Ishikawa (cell line): Measurements from ENCODE around the gene LRRC47.
A peak's percentile ranks its signal among the peaks of the same experiment; 100 is the strongest.

Experiments
- CEBPB ChIP-seq: IDR thresholded peaks from 2 replicates; pipeline ENCODE4 v1.6.1; 2012
- CREB1 ChIP-seq: IDR thresholded peaks from 2 replicates; pipeline ENCODE4 v1.6.1; 2012; ENCODE audit warnings: low read depth
- EGR1 ChIP-seq: IDR thresholded peaks from 2 replicates; pipeline ENCODE4 v1.6.1; 2012
- EP300 ChIP-seq: IDR thresholded peaks from 2 replicates; pipeline ENCODE4 v1.6.1; 2012; ENCODE audit warnings: borderline replicate concordance
- FOXM1 ChIP-seq: IDR thresholded peaks from 2 replicates; pipeline ENCODE4 v1.6.1; 2012; ENCODE audit warnings: low read depth, borderline replicate concordance
- MAX ChIP-seq: IDR thresholded peaks from 2 replicates; pipeline ENCODE4 v1.6.1; 2012
- NFIC ChIP-seq: IDR thresholded peaks from 2 replicates; pipeline ENCODE4 v1.6.1; 2012
- RAD21 ChIP-seq: IDR thresholded peaks from 2 replicates; pipeline ENCODE4 v1.6.1; 2012; ENCODE audit warnings: low read depth
- TAF1 ChIP-seq: IDR thresholded peaks from 2 replicates; pipeline ENCODE4 v1.6.1; 2012; ENCODE audit warnings: low read depth, mild to moderate bottlenecking
- TCF12 ChIP-seq: IDR thresholded peaks from 2 replicates; pipeline ENCODE4 v1.6.1; 2012; ENCODE audit warnings: low read depth
- TEAD4 ChIP-seq: IDR thresholded peaks from 2 replicates; pipeline ENCODE4 v1.6.1; 2012
- YY1 ChIP-seq: IDR thresholded peaks from 2 replicates; pipeline ENCODE4 v1.6.1; 2012; ENCODE audit warnings: low read depth
- ZBTB7A ChIP-seq: IDR thresholded peaks from 2 replicates; pipeline ENCODE4 v1.6.1; 2012; ENCODE audit warnings: low read depth
- TF ChIP-seq, protein P1 (sequence below): IDR thresholded peaks from 2 replicates; pipeline ENCODE4 v1.6.1; 2012; ENCODE audit warnings: low read depth, mild to moderate bottlenecking
- TF ChIP-seq, protein P2 (sequence below): IDR thresholded peaks from 2 replicates; pipeline ENCODE4 v1.6.1; 2012

LRRC47 gene

GRCh38 chr1:3746830-3747521, 49.3 kb downstream of the LRRC47 start:
- no peak for TF ChIP-seq EP300
- TF ChIP-seq, protein P1, sequence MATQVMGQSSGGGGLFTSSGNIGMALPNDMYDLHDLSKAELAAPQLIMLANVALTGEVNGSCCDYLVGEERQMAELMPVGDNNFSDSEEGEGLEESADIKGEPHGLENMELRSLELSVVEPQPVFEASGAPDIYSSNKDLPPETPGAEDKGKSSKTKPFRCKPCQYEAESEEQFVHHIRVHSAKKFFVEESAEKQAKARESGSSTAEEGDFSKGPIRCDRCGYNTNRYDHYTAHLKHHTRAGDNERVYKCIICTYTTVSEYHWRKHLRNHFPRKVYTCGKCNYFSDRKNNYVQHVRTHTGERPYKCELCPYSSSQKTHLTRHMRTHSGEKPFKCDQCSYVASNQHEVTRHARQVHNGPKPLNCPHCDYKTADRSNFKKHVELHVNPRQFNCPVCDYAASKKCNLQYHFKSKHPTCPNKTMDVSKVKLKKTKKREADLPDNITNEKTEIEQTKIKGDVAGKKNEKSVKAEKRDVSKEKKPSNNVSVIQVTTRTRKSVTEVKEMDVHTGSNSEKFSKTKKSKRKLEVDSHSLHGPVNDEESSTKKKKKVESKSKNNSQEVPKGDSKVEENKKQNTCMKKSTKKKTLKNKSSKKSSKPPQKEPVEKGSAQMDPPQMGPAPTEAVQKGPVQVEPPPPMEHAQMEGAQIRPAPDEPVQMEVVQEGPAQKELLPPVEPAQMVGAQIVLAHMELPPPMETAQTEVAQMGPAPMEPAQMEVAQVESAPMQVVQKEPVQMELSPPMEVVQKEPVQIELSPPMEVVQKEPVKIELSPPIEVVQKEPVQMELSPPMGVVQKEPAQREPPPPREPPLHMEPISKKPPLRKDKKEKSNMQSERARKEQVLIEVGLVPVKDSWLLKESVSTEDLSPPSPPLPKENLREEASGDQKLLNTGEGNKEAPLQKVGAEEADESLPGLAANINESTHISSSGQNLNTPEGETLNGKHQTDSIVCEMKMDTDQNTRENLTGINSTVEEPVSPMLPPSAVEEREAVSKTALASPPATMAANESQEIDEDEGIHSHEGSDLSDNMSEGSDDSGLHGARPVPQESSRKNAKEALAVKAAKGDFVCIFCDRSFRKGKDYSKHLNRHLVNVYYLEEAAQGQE: no peak
- peak; percentile 43; the same call in 1 of the 2 replicates for TF ChIP-seq TAF1
- TF ChIP-seq RAD21: no peak
- TF ChIP-seq FOXM1: no peak
- TF ChIP-seq MAX: no peak
- TF ChIP-seq EGR1: no peak
- TF ChIP-seq, protein P2, sequence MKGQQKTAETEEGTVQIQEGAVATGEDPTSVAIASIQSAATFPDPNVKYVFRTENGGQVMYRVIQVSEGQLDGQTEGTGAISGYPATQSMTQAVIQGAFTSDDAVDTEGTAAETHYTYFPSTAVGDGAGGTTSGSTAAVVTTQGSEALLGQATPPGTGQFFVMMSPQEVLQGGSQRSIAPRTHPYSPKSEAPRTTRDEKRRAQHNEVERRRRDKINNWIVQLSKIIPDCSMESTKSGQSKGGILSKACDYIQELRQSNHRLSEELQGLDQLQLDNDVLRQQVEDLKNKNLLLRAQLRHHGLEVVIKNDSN: no peak
- TF ChIP-seq ZBTB7A: no peak
- no peak for TF ChIP-seq TCF12
- TF ChIP-seq CREB1: no peak
- 0 out of 2 replicates have a peak, but pooled peaks have one; percentile 16 for TF ChIP-seq YY1
- TF ChIP-seq NFIC: no peak
- no peak for TF ChIP-seq TEAD4
- TF ChIP-seq CEBPB: no peak

- TF ChIP-seq EP300 (no peak), RAD21 (no peak), EGR1 (no peak), TCF12 (no peak), ZBTB7A (no peak), YY1 (no peak), FOXM1 (no peak), TAF1 (no peak), CEBPB (no peak), NFIC (no peak), TEAD4 (no peak), CREB1 (no peak), MAX (no peak)
- TF ChIP-seq, protein P2: no peak
- TF ChIP-seq, protein P1: no peak
These were observed 49.9 kb downstream of the LRRC47 start for GRCh38 chr1:3746389-3746829.

DNA sequence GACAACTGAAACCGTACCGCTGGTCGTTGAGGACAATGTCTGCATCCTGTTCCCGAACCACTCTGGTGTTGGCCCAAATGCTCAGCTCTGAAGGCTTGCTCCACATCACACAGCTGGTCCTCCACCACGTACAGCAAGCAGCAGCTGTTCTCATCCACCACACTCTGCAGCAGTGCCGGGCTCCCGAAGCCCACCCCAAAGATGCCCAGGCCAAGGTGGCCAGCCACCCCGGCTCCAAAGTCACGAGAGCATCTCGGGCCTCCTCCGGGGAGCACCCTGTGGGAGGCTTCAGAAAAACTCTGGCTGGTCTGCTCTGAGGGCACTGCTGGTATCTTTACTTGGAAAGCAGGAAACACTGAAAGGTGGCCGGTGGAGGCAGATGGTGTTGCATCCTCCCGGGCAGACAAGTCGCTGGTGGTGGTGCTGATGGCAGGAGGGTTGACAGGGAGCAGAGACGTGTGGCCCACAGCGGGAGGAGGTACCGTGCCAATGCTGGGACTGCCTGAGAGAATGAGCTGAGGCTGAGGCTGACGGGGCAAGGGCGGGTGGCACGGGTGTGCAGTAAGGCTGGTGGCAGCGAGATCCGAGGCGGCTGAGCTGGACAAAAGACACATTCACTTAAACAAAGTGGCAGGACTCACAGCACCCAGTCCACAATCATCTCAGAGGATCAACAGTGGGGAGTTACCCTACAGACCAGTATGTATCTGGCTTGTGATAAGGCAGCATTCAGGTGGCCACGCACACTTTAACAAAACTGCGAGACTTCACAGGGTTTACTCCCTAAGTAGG, 50.5 kb downstream of the LRRC47 start:
- TF ChIP-seq TCF12 (no peak), TEAD4 (no peak), EGR1 (no peak), FOXM1 (no peak), EP300 (no peak), MAX (no peak), CEBPB (no peak)
- TF ChIP-seq, protein P1: no peak

GRCh38 chr1:3745071-3745470, 51.2 kb downstream of the LRRC47 start:
- no peak for TF ChIP-seq EGR1
- TF ChIP-seq, protein P1: no peak
- TF ChIP-seq TEAD4: no peak
- TF ChIP-seq TAF1: no peak
- no peak for TF ChIP-seq MAX
- no peak for TF ChIP-seq NFIC
- no peak for TF ChIP-seq YY1
- no peak for TF ChIP-seq EP300
- no peak for TF ChIP-seq RAD21
- TF ChIP-seq FOXM1: no peak
- no peak for TF ChIP-seq CREB1
- no peak for TF ChIP-seq ZBTB7A
- no peak for TF ChIP-seq CEBPB
- TF ChIP-seq, protein P2: no peak
- TF ChIP-seq TCF12: no peak
